T47D (cell line): ENCODE results near the gene PARG.
A peak's percentile ranks its signal among the peaks of the same experiment; 100 is the strongest.
"Not testable (repeated sequence)": the region's sequence is repeated elsewhere in the genome, so short reads cannot be mapped to it uniquely, and the experiment has no call there.

Source experiments
- DNase-seq, 2 experiments: peaks; one replicate each; pipeline versions ENCODE4 v3.0.0 to v3.0.0-alpha.2; 2011 to 2012; ENCODE audit warnings: low read depth in 1 of 2, low spot score in 1 of 2
- in situ Hi-C: cut with HindIII; loops from 2 replicates; pipeline ENCODE4 v1.10.0; 2016; ENCODE audit warnings: low sequenced_read_pairs, low pct_unique_long_range_greater_than_20kb

The PARG gene

DNA sequence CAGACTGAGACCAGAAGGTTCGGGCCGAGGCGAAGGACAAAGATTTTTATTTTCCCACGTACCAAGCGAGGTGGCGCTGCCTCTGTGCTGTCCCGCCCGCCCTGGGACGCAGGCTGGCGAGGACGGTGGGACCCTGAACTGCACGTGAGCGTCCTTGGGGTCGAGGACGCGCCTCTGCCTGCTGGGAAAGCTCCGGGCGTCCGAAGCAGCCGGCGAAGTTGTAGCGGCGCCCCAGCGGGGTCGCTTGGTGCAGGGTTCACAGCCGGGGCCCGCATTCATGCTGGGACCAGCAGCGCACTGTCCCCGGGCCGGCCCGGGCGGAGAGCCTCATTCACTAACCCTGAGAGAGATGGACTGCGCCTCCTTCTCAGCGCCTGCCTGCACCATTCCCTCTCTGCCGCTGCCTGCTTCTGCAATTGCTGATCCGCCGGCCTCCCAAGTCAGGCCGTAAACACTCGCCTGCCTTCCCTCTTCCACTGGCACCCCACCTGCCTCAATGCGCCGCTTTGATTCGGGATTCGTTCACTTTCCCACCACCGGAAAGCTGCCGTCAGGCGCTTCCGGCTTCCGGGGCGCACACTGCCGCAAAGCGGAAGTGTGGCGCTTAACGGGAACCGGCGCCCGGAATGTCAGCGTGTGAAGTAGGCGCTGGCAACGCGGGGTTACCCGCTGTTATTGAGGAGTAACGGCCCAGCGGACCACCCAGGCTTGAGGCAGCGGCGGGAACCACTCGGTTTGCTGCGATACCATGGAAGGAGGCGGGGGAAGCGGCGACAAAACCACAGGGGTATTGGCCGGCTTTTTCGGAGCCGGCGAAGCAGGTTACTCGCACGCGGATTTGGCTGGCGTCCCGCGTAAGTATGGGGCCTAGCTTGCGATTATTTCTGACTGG lies at the start of gene PARG, which contains the start of gene TIMM23B:
PARG (minus strand) TSS at position 581 of the 892 bp plus-strand sequence; CDS start at position 279, 302 bp downstream.
TIMM23B (plus strand) TSS at position 607 of the 892 bp plus-strand sequence; CDS start at position 749, 142 bp downstream.
- peak; percentile 14 to 88 for DNase-seq
- in situ Hi-C loops = not testable (repeated sequence)

DNA sequence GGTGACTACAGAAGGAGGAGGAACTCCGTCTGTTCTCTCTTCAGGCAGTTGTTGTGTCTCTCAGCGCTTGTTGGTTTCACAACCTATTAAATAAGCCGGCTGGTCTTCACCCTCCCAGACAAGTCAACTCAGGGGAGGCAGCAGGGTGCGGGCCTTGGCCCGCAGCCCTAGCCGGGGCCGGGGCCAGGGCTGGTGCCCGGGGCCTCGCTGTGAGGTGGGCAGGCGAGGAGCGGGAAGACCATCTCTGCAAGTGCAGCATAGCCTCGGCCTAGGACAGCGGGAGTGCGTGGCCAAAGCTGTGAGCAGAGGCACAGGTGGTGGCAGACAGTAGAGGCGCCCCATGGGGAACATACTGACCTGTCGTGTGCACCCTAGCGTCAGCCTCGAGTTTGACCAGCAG lies 46.5 kb upstream of the PARG start, which contains the start of gene AGAP6:
AGAP6 (plus strand) TSS at position 31 of the 400 bp plus-strand sequence; CDS start at position 341, 310 bp downstream.
- in situ Hi-C loops, DNase-seq: not testable (repeated sequence)

DNA sequence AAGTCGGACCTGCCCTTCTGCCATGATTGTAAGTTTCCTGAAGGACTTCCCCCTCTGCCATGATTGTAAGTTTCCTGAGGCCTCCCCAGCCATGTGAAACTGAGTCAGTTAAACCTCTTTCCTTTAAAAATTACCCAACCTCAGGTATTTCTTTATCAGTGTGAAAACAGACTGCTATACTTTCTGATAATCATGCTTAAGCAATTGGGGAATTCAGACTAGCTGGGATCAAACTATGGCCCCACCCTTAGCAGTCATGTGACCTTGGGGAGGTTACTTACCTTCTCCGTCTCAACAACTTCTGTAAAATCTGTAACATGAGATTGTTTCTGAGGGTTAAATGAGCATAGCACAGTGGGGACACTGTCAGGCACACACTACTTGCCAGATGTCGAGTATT lies 45.4 kb upstream of the PARG start:
- DNase-seq, in situ Hi-C loops: not testable (repeated sequence)

DNA sequence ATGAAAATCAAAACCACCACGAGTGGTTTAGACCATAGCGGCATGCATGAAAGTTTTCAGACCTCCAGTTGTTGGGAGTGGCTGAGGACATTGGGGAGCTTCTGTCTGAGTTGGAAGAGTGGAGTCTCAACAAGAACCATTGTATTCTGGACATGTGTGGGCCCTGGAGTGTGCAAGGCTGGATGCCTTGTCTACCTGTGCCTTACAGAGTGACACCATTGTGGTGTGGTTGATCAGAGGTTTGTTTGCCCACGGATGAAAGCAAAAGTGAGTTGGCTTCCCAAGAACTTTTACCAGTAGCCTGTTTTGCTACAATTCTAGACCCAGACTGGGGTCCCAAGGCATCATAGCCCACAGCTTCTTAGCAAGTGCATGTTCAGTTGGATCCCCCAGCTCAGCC lies 35.9 kb upstream of the PARG start:
- in situ Hi-C loops, DNase-seq: not testable (repeated sequence)

DNA sequence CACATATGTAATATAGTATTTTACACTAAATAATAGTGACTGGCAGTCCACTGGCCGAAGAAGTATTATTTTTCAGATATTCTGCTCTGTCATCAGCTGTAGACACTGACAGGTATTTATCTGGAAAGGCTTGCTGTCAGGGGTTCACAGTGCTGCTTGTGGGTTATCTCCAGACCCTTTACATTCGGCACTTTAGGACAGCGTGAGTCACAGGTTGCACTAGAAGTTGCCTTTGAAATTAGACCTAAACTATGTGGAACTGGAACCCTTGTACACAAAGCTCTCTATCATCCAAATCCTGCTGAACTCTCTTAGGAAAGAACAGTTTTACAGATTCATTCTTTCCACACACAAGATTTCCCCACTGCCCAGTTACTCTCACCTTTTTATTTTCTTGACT lies 30.3 kb upstream of the PARG start:
- DNase-seq, in situ Hi-C loops: not testable (repeated sequence)

DNA sequence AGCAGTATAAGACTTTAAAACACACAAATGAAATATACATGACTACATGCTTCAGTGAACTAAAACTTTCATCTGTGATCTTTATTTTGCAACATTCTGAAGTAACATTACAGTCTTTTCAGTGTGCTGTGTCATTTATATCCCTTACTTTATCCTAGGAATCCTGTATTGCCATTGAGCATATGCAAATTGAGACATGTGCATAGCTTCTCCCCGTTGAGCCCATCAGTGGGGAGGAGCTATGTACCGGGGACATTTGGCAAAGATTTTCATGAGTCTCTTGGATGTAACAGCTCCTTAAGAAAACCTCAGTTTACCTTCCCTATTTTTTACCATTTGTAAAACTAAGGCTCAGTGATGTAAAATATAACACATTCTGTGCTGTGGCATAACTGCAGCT lies 29.6 kb upstream of the PARG start:
- in situ Hi-C loops, DNase-seq: not testable (repeated sequence)

DNA sequence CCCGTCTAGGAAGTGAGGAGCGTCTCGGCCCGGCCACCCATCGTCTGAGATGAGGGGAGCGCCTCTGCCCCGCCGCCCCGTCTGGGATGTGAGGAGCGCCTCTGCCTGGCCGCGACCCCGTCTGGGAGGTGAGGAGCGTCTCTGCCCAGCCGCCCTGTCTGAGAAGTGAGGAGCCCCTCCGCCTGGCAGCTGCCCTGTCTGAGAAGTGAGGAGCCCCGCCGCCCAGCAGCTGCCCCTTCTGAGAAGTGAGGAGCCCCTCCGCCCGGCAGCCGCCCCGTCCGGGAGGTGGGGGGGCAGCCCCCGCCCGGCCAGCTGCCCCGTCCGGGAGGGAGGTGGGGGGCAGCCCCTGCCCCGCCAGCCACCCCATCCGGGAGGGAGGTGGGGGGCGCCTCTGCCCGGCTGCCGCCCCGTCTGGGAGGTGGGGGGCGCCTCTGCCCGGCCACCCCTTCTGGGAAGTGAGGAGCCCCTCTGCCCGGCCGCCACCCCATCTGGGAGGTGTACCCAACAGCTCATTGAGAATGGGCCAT lies 28.6 kb upstream of the PARG start:
- in situ Hi-C loops = not testable (repeated sequence)

DNA sequence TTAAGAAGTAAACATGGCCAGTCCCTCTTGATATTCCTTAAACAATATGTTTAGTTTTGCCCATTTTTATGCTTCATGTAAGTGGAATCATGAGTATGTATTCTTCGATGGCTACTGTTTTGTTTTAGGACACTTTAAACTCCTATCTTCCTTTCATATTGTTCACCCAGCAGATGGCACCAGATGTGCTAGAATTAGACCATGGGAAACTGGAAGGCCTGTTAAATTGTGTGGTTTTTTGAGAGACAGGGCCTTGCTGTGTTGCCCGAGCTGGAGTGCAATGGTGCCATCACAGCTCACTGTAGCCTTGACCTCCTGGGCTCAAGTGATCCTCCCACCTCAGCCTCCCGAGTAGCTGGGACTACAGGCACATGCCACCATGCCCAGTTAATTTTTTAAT lies 11.3 kb upstream of the PARG start:
- peak in 1 of 2 experiments; percentile 55 for DNase-seq
- in situ Hi-C loops = not testable (repeated sequence)

More for the DNA sequence above, 28.6 kb upstream of the PARG start:
- DNase-seq = not testable (repeated sequence)

DNA sequence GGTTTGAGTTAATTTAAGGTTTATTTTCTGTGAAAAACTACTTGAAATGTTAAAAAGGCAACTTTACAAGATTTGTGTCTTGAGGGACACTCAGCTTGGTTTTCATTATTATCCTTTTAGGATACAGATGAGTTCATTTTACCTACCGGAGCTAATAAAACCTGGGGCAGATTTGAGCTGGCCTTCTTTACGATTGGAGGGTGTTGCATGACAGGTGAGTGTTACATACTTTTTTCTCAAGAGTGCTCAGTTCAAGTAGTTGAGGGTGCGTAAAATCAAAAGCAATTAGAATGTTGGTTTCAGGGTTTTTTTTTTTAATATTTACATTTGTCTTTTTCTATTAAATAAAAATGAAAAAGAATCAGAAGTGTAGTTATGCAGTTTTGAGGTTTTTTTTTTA lies 10.2 kb upstream of the PARG start:
- not testable (repeated sequence) for DNase-seq

DNA sequence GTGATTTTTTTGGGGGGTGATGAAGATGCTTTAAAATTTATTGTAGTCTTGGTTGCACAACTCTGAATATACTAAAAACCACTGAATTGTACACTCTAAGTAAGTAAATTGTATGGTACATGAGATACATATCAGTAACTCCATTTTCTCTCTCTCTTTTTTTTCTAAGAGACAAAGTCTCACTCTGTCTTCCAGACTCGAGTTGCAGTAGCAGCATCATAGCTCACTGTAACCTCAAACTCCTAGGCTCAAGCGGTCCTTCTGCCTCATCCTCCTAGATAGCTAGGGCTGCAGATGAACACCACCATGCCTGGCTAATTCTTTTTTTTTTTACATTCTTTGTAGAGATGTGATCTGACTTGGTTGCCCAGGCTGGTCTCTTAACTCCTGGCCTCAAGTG lies 6.9 kb upstream of the PARG start:
- in situ Hi-C loops, DNase-seq: not testable (repeated sequence)

More for the DNA sequence above, 10.2 kb upstream of the PARG start:
- in situ Hi-C loops = not testable (repeated sequence)

DNA sequence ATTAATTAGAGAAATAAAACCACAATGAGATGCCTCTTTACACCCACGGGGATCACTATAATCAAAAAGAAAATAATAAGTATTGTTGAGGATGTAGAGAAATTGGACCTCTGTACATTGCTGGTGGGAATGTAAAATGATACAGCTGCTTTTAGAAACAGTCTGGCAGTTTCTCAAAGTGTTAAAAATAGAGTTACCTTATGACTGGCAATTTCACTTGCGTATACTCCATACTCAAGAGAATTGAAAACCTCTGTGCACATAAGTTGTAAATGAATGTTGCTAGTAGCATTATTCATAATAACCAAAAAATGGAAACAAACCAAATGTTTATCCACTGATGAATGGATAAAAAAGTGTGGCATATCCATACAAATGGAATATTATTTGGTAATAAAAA lies 6.3 kb upstream of the PARG start:
- DNase-seq, in situ Hi-C loops: not testable (repeated sequence)

DNA sequence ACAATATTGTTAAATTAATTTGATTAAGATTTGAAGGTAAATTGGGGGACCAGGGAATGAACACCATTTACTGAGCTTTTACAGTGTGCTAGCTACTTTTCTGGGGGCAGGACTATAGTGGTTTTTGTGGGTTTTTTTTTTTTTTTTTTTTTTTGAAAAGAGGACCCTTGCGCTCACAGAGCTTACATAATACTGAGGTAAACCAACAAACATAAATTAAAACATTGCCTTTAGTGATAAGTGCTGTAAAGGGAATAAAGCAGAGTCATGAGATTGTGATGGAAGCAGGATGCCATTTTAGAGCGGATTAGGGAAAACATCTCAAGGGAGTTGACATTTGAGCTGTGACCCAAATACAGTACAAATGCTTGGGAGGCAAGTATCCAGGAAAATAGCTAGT lies 1.8 kb upstream of the PARG start:
- in situ Hi-C loops, DNase-seq: not testable (repeated sequence)

DNA sequence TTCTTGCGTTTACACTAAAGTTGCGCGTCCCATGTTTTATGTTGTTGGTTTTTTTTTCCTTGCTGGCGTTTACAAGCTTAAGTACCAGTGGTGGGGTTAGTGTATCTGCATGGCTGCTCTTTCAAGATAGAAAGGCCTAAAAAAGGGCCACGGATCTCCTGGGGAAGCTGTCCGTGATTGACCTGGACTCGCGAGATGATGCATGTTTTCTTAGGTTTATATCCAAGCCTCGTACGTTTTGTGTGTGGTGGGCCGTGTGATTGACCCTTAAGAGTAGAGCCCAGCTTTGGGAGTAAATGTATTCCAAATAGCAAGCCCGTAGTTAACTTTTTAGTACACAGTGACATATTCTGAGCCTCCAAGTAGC lies 495 bp upstream of the PARG start:
- DNase-seq, in situ Hi-C loops: not testable (repeated sequence)

DNA sequence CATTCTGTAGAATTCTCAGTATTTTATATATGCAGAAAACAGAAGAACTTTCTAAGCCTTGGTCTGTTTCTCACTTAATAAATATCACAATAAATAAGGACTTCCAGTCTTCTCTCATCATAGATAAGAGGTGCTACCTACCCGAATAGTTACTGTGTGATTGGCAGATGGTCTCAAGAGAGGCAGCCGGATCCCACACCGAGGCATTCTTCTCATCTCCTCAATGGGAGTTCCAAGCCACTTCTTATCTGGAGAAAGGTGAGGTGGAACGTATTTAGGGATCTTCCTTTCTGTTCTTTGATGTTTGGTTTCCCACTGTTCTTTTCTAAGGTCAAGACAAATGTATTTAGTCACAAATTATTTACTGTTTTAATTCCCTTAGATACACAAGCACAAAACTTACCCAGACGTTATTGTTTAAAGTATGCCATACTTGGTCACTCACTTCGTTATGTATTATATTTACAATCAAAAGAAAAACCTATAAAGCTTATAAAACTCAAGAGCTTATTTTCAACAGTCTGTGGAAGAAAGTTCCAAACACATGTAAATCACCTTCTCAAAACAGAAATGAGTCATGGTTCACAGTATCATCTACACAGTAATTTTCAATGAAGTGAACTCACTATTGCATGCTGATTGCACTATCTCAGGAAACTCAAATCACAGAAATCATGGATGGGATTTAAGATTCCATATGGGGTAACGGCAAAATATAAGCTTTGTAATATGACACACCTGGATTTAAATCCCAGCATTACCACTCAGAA lies 9.7 kb downstream of the PARG start:
- DNase-seq, in situ Hi-C loops: not testable (repeated sequence)

DNA sequence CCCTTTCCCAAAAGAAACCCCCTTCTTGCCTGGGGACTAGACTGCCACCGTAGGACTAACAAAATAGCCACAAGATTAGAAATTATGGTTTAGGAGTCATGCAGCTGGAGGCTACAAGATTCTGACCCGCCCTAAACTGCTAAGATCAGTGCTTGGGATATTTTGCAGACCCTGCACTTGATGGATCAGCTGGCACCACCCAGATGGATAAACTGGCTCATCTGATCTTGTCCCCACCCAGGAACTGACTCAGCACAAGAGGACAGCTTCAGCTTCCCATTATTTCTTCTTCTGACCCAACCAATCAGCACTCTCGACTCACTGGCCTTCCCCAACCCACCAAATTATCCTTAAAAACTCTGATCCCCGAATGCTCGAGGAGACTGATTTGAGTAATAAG lies 10.6 kb downstream of the PARG start:
- DNase-seq, in situ Hi-C loops: not testable (repeated sequence)

DNA sequence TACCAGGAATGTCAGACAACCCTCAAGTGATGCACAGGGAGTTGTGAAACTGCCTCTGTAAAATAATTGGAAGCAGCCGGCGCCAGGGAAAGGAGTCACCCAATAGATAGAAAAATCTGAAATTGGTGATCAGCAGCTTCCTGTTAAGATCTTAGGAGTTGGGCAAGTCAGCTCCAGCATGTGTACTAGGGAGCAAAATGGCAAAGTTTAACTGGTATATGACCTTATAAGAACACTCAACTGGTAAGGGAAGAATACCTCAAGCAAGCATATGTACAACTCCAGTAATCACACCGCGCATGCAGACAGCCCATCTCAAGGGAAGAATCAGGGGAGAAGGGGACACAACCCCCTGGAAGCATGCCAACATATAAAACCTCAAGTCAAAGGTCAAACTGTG lies 18.3 kb downstream of the PARG start:
- DNase-seq, in situ Hi-C loops: not testable (repeated sequence)

DNA sequence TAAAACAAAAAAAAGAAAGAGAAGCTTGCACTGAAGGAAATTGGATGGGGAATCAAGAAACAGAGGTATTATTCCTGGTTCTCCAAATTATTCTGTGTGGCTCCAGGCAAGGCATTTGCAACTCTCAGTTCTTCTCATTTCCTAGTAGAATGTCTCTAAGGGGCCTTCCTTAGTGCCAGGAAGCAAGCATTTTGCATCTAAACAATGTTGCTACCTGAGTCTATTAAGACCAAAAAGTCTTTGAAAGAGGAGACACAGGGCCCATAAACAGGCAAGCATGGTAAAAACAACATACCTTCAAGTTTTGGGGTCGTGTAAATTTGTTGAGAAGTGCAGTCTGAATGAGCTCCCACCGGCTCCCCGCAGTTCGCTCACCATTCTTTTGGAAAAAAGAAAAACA lies 19.8 kb downstream of the PARG start:
- DNase-seq, in situ Hi-C loops: not testable (repeated sequence)

DNA sequence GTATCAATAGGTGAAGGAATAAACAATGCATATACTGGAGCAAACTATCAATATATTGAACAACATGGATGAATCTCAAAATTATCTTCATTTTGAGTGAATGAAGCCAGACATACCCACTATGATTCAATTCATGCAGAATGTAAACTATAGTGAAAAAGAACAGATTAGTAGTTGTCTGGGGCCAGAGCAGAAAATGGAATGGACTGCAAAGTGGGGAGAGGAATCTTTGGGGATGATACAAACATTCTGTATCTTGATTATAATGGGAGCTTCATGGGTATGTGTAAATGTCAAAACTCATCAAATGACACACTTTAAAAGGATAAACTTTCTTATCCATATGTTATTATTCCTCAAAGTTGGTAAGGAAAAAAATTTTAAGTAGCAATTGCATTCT lies 23.9 kb downstream of the PARG start:
- in situ Hi-C loops, DNase-seq: not testable (repeated sequence)
